ENCODE data around the gene MED8. TPM values are rescaled to one million over a fixed set of nuclear protein-coding genes. Genes with fewer than 3 reads are reported as not detected.

Gene MED8
- total and polyA plus RNA-seq, 2 experiments from 2014 or later, result 16.6 to 25.7 TPM

DNA sequence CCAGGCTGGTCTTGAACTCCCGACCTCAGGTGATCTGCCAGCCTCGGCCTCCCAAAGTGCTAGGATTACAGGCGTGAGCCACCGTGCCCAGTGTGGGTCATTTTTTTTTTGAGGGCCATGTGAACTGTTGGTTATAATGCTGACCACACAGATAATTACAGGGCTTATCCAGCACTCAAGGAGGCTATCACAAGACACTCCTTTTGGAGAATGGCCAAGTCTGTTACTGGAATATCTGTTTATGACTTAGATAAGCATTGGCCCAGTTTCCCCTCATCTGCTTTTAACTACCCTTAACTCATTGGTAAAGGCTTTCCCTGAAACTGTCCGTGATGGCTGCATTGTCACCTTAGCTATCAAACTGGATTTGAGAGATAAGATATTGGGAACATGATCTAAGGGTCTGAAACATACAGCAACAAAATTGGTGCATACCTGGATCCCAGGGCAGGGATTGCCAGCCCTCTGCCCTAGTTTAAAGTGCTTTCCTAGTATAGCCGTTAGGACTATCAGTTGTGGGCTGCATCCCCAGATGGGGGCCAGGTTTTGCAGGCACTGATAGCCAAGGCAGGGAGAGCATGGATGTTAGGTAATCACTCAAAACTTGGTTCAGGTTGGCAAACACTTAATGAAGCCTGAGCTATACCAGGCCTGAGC, 15.7 kb upstream of the MED8 start:
- H3K4me1 Mint-ChIP-seq, result no peaks in the 10 kb centered on the region
- no peaks in the 10 kb centered on the region; the same call in 1 of the 2 replicates for H4K20me1 ChIP-seq (replicated peaks; ENCODE audit: insufficient read depth)

More for the DNA sequence above, 15.7 kb upstream of the MED8 start:
- DNase-seq (ENCODE audit: low spot score) (no peak), ATAC-seq (no peak)
- H3K36me3 ChIP-seq (ENCODE audit: insufficient read depth), result no peaks in the 10 kb centered on the region
- Mint-ChIP-seq H3K36me3 (ENCODE audit: low read depth) (peaks cover 13% of the 10 kb centered on the region), H3K27ac (no peak overlapping the region), H3K27me3 (ENCODE audit: insufficient read depth, low read depth, poor library complexity) (no peaks in the 10 kb centered on the region), H3K9me3 (no peaks in the 10 kb centered on the region), H3K4me3 (no peak overlapping the region)
- TF ChIP-seq NANOG (IDR thresholded peaks at IDR 0.05; ENCODE audit: borderline replicate concordance) (no peak), ZNF114 (CRISPR knock-in tag; IDR thresholded peaks at IDR 0.05) (no peak), EZH2 (IDR thresholded peaks at IDR 0.05; ENCODE audit: low read depth, unreplicated experiment) (no peak), STAT1 (IDR thresholded peaks at IDR 0.05; ENCODE audit: unreplicated experiment) (no peak)
- TF ChIP-seq, protein P1, sequence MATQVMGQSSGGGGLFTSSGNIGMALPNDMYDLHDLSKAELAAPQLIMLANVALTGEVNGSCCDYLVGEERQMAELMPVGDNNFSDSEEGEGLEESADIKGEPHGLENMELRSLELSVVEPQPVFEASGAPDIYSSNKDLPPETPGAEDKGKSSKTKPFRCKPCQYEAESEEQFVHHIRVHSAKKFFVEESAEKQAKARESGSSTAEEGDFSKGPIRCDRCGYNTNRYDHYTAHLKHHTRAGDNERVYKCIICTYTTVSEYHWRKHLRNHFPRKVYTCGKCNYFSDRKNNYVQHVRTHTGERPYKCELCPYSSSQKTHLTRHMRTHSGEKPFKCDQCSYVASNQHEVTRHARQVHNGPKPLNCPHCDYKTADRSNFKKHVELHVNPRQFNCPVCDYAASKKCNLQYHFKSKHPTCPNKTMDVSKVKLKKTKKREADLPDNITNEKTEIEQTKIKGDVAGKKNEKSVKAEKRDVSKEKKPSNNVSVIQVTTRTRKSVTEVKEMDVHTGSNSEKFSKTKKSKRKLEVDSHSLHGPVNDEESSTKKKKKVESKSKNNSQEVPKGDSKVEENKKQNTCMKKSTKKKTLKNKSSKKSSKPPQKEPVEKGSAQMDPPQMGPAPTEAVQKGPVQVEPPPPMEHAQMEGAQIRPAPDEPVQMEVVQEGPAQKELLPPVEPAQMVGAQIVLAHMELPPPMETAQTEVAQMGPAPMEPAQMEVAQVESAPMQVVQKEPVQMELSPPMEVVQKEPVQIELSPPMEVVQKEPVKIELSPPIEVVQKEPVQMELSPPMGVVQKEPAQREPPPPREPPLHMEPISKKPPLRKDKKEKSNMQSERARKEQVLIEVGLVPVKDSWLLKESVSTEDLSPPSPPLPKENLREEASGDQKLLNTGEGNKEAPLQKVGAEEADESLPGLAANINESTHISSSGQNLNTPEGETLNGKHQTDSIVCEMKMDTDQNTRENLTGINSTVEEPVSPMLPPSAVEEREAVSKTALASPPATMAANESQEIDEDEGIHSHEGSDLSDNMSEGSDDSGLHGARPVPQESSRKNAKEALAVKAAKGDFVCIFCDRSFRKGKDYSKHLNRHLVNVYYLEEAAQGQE (IDR thresholded peaks at IDR 0.05; ENCODE audit: unreplicated experiment), result no peak
- TF ChIP-seq, protein P2, sequence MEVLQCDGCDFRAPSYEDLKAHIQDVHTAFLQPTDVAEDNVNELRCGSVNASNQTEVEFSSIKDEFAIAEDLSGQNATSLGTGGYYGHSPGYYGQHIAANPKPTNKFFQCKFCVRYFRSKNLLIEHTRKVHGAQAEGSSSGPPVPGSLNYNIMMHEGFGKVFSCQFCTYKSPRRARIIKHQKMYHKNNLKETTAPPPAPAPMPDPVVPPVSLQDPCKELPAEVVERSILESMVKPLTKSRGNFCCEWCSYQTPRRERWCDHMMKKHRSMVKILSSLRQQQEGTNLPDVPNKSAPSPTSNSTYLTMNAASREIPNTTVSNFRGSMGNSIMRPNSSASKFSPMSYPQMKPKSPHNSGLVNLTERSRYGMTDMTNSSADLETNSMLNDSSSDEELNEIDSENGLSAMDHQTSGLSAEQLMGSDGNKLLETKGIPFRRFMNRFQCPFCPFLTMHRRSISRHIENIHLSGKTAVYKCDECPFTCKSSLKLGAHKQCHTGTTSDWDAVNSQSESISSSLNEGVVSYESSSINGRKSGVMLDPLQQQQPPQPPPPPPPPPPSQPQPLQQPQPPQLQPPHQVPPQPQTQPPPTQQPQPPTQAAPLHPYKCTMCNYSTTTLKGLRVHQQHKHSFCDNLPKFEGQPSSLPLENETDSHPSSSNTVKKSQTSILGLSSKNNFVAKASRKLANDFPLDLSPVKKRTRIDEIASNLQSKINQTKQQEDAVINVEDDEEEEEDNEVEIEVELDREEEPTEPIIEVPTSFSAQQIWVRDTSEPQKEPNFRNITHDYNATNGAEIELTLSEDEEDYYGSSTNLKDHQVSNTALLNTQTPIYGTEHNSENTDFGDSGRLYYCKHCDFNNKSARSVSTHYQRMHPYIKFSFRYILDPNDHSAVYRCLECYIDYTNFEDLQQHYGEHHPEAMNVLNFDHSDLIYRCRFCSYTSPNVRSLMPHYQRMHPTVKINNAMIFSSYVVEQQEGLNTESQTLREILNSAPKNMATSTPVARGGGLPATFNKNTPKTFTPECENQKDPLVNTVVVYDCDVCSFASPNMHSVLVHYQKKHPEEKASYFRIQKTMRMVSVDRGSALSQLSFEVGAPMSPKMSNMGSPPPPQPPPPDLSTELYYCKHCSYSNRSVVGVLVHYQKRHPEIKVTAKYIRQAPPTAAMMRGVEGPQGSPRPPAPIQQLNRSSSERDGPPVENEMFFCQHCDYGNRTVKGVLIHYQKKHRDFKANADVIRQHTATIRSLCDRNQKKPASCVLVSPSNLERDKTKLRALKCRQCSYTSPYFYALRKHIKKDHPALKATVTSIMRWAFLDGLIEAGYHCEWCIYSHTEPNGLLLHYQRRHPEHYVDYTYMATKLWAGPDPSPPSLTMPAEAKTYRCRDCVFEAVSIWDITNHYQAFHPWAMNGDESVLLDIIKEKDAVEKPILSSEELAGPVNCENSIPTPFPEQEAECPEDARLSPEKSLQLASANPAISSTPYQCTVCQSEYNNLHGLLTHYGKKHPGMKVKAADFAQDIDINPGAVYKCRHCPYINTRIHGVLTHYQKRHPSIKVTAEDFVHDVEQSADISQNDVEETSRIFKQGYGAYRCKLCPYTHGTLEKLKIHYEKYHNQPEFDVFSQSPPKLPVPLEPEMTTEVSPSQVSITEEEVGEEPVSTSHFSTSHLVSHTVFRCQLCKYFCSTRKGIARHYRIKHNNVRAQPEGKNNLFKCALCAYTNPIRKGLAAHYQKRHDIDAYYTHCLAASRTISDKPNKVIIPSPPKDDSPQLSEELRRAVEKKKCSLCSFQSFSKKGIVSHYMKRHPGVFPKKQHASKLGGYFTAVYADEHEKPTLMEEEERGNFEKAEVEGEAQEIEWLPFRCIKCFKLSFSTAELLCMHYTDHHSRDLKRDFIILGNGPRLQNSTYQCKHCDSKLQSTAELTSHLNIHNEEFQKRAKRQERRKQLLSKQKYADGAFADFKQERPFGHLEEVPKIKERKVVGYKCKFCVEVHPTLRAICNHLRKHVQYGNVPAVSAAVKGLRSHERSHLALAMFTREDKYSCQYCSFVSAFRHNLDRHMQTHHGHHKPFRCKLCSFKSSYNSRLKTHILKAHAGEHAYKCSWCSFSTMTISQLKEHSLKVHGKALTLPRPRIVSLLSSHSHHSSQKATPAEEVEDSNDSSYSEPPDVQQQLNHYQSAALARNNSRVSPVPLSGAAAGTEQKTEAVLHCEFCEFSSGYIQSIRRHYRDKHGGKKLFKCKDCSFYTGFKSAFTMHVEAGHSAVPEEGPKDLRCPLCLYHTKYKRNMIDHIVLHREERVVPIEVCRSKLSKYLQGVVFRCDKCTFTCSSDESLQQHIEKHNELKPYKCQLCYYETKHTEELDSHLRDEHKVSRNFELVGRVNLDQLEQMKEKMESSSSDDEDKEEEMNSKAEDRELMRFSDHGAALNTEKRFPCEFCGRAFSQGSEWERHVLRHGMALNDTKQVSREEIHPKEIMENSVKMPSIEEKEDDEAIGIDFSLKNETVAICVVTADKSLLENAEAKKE (CRISPR knock-in tag; IDR thresholded peaks at IDR 0.05), result no peak
- no peak overlapping the region for H2AFZ ChIP-seq
- no peaks in the 10 kb centered on the region for H3K4me1 ChIP-seq (ENCODE audit: insufficient read depth)
- H3K27ac ChIP-seq (ENCODE audit: low read depth), result no peak overlapping the region
- no peaks in the 10 kb centered on the region for H3F3A ChIP-seq (replicated peaks; ENCODE audit: low read depth)
- no peaks in the 10 kb centered on the region for H3K9me2 ChIP-seq (ENCODE audit: insufficient read depth)
- no peak overlapping the region for H3K4me3 ChIP-seq
- no peaks in the 10 kb centered on the region for H3K79me2 ChIP-seq (replicated peaks; ENCODE audit: insufficient read depth)
- no peaks in the 10 kb centered on the region for H3K27me3 ChIP-seq (ENCODE audit: insufficient read depth)
- no peak overlapping the region for H3K4me2 ChIP-seq

All from GM23338 (cell line).